Stomach (tissue), 9 donors: ENCODE results near the gene SFPQ. TPM values are rescaled to one million over a fixed set of nuclear protein-coding genes. Genes with fewer than 3 reads are reported as not detected.

Source experiments
- DNase-seq, 2 donors: peaks; one replicate each; pipeline versions ENCODE4 v3.0.0 to v3.0.0-alpha.2; 2013 to 2019
- H3K27ac ChIP-seq, 5 donors: fragments of 200-600 bp in 4 of 5; sonication (generic) in 4 of 5; one replicate each; pipeline ENCODE4 v1.5.1; 2013 to 2019; ENCODE audit warnings: mild to moderate bottlenecking in 1 of 5, moderate library complexity in 1 of 5
- H3K27me3 ChIP-seq, 3 donors: fragments of 200-600 bp; sonication (generic); one replicate each; pipeline ENCODE4 v1.5.1; 2017 to 2019; ENCODE audit warnings: mixed run types in 1 of 3
- H3K36me3 ChIP-seq, 4 donors: fragments of 200-600 bp; sonication (generic); 1 replicate in 3 of 4; 2 replicates in 1 of 4; pipeline ENCODE4 v1.5.1; 2016 to 2019
- H3K4me1 ChIP-seq, 4 donors: fragments of 200-600 bp; sonication (generic); one replicate each; pipeline ENCODE4 v1.5.1; 2016 to 2019
- H3K4me3 ChIP-seq, 4 donors: fragments of 200-600 bp; sonication (generic) in 3 of 4; one replicate each; pipeline ENCODE4 v1.5.1; 2016 to 2019; ENCODE audit warnings: mild to moderate bottlenecking in 1 of 4
- H3K9me3 ChIP-seq, 4 donors: fragments of 200-600 bp; sonication (generic); one replicate each; pipeline ENCODE4 v1.5.1; 2016 to 2019
- EP300 ChIP-seq: sonication (generic); formaldehyde crosslinking; IDR thresholded peaks from one replicate; pipeline ENCODE4 v1.6.1; 2017; ENCODE audit warnings: antibody characterized with exemption
- POLR2A ChIP-seq, 4 donors: fragments of 450-650 bp; IDR thresholded peaks; one replicate each; pipeline ENCODE4 v1.6.1; 2016; ENCODE audit warnings: antibody characterized with exemption in 4 of 4, control low read depth in 2 of 4, mild to moderate bottlenecking in 1 of 4, moderate library complexity in 1 of 4
- POLR2AphosphoS5 ChIP-seq, 3 donors: sonication (generic); formaldehyde crosslinking; IDR thresholded peaks; one replicate each; pipeline ENCODE4 v1.6.1; 2016; ENCODE audit warnings: antibody characterized with exemption in 3 of 3
- WGBS, 5 donors: extraction: QIAGEN DNeasy Blood & Tissue Kit in 3 of 5; methylation state at CpG; one replicate each; pipeline versions ENCODE4 v1.1.5 to v1.1.7; 2013 to 2018; 5-methylcytosine and 5-hydroxymethylcytosine counted together
- intact Hi-C: fragments of 100-400 bp; cut with DNase I; formaldehyde crosslinking; loops from one replicate; pipeline ENCODE4 v1.15.1; 2023; ENCODE audit warnings: low total_unique reads
- polyA plus RNA-seq, 3 donors: library from polyadenylated mRNA; stranded (reverse); fragments of 200-250 nt; gene quantifications; one replicate each; pipeline ENCODE4 v1.2.3, GENCODE V29; 2013
- total RNA-seq, 5 donors: library from RNA; depleted of rRNA; stranded (reverse); fragments of >200 nt; gene quantifications; one replicate each; pipeline versions ENCODE4 v1.1.0 to v1.2.3, GENCODE V29; 2014 to 2016
- TF ChIP-seq, protein P1 (sequence below), 7 experiments: fragments of 450-650 bp in 4 of 7; fragments of 200-600 bp in 3 of 7; sonication (generic) in 3 of 7; IDR thresholded peaks; one replicate each; pipeline ENCODE4 v1.5.1; 2016 to 2019; ENCODE audit warnings: antibody characterized with exemption in 7 of 7, control low read depth in 2 of 7, mild to moderate bottlenecking in 1 of 7
- donor health status: healthy with polysubstance abuse.
- donor health status: Bipolar disorder and iron deficiency.
- donor health status: healthy.

SFPQ gene
- total and polyA plus RNA-seq, 8 donors = 86.8 to 523 (median 210) TPM

DNA sequence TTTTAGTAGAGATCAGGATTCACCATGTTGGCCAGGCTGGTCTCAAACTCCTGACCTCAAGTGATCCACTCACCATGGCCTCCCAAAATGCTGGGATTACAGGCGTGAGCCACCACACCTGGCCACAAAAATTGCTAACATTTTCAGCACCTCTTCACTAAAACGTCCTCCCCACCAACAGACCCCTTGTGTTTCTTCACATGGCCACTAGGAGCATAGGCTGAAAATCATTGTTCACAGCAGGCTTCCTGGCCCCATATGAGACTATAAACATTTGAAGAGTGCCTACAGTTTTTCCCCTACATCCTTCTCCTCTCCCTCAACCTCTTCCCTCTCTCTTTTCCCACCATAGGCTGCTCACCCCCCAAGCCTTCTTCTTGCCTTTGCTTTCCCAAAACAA, 28.0 kb upstream of the SFPQ start:
- peaks cover 0 to 13% (median 6%) of the 10 kb centered on the region in 4 donors for H3K4me1 ChIP-seq
- H3K27me3 ChIP-seq = no peaks in the 10 kb centered on the region
- H3K4me3 ChIP-seq = no peak overlapping the region
- TF ChIP-seq POLR2A (IDR thresholded peaks at IDR 0.05) = no peak
- TF ChIP-seq, protein P1, sequence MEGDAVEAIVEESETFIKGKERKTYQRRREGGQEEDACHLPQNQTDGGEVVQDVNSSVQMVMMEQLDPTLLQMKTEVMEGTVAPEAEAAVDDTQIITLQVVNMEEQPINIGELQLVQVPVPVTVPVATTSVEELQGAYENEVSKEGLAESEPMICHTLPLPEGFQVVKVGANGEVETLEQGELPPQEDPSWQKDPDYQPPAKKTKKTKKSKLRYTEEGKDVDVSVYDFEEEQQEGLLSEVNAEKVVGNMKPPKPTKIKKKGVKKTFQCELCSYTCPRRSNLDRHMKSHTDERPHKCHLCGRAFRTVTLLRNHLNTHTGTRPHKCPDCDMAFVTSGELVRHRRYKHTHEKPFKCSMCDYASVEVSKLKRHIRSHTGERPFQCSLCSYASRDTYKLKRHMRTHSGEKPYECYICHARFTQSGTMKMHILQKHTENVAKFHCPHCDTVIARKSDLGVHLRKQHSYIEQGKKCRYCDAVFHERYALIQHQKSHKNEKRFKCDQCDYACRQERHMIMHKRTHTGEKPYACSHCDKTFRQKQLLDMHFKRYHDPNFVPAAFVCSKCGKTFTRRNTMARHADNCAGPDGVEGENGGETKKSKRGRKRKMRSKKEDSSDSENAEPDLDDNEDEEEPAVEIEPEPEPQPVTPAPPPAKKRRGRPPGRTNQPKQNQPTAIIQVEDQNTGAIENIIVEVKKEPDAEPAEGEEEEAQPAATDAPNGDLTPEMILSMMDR (IDR thresholded peaks at IDR 0.05) = peak in 1 of 7 experiments; percentile 19
- no peak for TF ChIP-seq POLR2AphosphoS5 (IDR thresholded peaks at IDR 0.05)
- H3K36me3 ChIP-seq = no peaks in the 10 kb centered on the region
- no peaks in the 10 kb centered on the region for H3K9me3 ChIP-seq
- DNase-seq = peak in 1 of 2 donors; percentile 25
- 38 to 50% (median 41%) methylated on average over 2 of the region's 2 CpGs for WGBS, 5 donors
- no peak overlapping the region for H3K27ac ChIP-seq
- intact Hi-C loops = no loop called here

DNA sequence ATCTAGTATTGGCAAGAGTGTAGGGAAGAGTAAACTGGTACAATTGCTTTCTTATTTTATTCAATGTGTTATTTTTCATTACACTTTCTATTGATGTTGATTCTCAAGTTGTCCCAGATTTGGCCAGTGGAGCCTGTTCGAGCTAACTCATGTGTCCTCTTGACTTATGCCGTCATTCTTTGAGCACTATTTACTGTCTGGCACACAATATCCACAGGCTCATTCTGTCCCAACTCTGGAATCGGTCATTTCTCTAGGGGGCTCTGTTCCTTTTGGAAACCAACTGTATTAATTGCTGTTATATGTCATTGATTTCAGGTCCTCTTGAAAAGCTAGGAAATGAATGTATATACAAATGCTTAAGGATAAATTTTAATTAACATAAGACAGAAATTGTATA, 22.4 kb upstream of the SFPQ start:
- Histone ChIP-seq H3K4me1 (no peaks in the 10 kb centered on the region), H3K27me3 (no peaks in the 10 kb centered on the region), H3K9me3 (no peaks in the 10 kb centered on the region), H3K36me3 (no peaks in the 10 kb centered on the region), H3K4me3 (no peak overlapping the region), H3K27ac (peak overlapping the region in 1 of 5 donors; percentile 34)
- peak in 1 of 2 donors; percentile 72 for DNase-seq
- 27 to 48% (median 37%) methylated on average over 3 of the region's 3 CpGs for WGBS, 5 donors
- intact Hi-C loops = no loop called here
- TF ChIP-seq EP300 (no peak), POLR2A (IDR thresholded peaks at IDR 0.05) (no peak), POLR2AphosphoS5 (IDR thresholded peaks at IDR 0.05) (no peak)
- TF ChIP-seq, protein P1 (IDR thresholded peaks at IDR 0.05) = no peak

DNA sequence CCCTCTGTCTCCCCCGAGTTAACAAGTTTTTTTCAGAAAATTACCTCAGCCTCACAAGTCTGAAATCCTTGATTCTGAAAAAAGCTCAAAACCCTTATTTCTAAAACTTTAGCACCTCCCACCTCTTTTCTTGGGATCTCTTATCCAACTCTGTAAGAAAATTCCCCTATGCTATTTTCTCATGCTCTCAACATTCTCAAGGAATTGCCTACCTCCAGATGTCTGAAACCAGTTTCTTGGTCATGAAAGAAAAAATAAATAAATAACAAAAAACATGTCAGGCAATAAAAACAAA, 18.1 kb upstream of the SFPQ start:
- Histone ChIP-seq H3K4me1 (no peaks in the 10 kb centered on the region), H3K27me3 (no peaks in the 10 kb centered on the region), H3K27ac (no peak overlapping the region), H3K36me3 (no peaks in the 10 kb centered on the region), H3K4me3 (no peak overlapping the region), H3K9me3 (no peaks in the 10 kb centered on the region)
- DNase-seq = no peak
- WGBS, 5 donors = 65 to 83% (median 81%) methylated on average over 1 of the region's 1 CpG
- intact Hi-C loops = no loop called here
- no peak for TF ChIP-seq POLR2A (IDR thresholded peaks at IDR 0.05)
- no peak for TF ChIP-seq EP300
- TF ChIP-seq, protein P1 (IDR thresholded peaks at IDR 0.05) = no peak
- TF ChIP-seq POLR2AphosphoS5 (IDR thresholded peaks at IDR 0.05) = no peak

DNA sequence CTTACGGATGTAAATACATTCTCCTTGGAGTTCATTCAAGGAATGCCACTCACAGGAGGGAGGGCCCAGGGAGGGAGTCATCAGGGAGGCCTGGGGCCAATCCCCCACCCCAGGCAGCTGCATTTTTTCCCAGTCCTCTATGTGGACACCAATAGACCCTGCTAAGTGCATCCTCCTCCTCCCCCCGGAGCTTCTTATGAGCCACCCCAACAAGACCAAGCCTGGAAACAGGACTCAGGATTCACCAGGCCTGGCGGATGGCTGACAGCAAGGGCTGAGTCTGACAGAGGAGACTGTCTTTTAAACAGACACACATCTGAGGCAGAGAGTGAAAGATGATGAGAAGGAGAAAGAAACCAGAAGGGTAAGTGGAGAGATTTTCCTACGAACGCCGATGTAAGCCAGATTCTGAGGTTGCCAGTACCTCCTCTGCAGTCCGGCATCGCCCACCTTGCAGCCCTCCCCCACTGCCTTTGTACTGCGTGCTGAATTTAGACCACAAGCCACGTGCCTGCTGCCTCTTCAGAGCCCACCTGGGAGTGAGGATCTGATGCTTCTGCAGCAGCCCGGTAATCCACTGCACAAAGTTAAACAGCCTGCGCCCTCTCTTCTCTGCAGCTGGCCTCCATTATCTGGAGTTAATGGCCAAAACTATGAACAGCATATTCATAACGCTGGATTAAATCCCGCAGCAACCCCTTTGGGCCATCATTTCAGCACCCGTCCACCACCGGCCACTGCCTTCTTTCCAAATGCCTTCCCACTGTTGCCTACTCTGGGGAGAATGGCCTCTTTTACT, 17.6 kb upstream of the SFPQ start:
- intact Hi-C loops = no loop called here
- no peaks in the 10 kb centered on the region for H3K27me3 ChIP-seq
- no peak overlapping the region for H3K4me3 ChIP-seq
- H3K27ac ChIP-seq = no peak overlapping the region
- TF ChIP-seq POLR2A (IDR thresholded peaks at IDR 0.05) (no peak), EP300 (no peak), POLR2AphosphoS5 (IDR thresholded peaks at IDR 0.05) (no peak)
- TF ChIP-seq, protein P1 (IDR thresholded peaks at IDR 0.05) = no peak
- H3K9me3 ChIP-seq = no peaks in the 10 kb centered on the region
- 56 to 73% (median 68%) methylated on average over 16 of the region's 16 CpGs for WGBS, 5 donors
- H3K36me3 ChIP-seq = no peaks in the 10 kb centered on the region
- no peaks in the 10 kb centered on the region for H3K4me1 ChIP-seq
- peak in 1 of 2 donors; percentile 48 for DNase-seq
